ENCODE data around the gene GNB1.

DNA sequence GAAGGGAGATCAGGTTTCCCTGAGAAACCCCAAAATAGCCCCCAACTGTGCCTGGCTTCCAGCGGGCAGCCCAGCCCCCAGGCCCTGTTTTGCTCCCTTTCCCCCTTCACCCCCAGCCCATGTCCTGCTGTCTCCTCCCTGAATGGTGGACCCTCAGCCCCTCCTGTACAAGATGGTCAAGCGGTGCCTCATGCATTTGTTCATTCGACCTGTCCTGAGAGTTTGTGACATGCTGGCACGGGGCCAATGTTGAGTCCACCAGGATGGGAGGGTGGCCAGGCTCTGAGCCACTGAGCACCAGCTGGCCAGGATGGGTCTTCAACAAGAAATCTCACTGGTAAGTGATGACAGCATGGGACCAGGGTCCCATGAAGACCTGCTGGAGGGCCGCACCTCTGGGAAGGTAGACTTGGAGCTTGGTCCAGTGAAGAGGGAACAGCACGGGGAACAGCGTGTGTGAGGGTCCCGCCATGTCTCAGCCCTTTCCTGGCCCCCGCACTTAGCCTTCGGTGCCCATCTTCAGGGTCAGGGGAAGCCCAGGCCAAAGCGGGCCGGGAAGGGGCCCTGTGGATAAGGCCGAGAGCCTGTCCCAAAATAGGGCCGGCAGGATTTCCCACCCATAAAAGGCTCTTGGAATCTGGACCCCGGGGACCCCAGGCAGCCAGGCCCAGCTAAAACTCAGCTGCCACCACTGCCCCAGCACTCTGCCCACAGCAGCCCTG lies 24.2 kb upstream of the GNB1 start, which contains the start of gene CALML6:
- TF ChIP-seq, protein P1, sequence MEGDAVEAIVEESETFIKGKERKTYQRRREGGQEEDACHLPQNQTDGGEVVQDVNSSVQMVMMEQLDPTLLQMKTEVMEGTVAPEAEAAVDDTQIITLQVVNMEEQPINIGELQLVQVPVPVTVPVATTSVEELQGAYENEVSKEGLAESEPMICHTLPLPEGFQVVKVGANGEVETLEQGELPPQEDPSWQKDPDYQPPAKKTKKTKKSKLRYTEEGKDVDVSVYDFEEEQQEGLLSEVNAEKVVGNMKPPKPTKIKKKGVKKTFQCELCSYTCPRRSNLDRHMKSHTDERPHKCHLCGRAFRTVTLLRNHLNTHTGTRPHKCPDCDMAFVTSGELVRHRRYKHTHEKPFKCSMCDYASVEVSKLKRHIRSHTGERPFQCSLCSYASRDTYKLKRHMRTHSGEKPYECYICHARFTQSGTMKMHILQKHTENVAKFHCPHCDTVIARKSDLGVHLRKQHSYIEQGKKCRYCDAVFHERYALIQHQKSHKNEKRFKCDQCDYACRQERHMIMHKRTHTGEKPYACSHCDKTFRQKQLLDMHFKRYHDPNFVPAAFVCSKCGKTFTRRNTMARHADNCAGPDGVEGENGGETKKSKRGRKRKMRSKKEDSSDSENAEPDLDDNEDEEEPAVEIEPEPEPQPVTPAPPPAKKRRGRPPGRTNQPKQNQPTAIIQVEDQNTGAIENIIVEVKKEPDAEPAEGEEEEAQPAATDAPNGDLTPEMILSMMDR (IDR thresholded peaks at IDR 0.05) = no peak
- TF ChIP-seq, protein P2, sequence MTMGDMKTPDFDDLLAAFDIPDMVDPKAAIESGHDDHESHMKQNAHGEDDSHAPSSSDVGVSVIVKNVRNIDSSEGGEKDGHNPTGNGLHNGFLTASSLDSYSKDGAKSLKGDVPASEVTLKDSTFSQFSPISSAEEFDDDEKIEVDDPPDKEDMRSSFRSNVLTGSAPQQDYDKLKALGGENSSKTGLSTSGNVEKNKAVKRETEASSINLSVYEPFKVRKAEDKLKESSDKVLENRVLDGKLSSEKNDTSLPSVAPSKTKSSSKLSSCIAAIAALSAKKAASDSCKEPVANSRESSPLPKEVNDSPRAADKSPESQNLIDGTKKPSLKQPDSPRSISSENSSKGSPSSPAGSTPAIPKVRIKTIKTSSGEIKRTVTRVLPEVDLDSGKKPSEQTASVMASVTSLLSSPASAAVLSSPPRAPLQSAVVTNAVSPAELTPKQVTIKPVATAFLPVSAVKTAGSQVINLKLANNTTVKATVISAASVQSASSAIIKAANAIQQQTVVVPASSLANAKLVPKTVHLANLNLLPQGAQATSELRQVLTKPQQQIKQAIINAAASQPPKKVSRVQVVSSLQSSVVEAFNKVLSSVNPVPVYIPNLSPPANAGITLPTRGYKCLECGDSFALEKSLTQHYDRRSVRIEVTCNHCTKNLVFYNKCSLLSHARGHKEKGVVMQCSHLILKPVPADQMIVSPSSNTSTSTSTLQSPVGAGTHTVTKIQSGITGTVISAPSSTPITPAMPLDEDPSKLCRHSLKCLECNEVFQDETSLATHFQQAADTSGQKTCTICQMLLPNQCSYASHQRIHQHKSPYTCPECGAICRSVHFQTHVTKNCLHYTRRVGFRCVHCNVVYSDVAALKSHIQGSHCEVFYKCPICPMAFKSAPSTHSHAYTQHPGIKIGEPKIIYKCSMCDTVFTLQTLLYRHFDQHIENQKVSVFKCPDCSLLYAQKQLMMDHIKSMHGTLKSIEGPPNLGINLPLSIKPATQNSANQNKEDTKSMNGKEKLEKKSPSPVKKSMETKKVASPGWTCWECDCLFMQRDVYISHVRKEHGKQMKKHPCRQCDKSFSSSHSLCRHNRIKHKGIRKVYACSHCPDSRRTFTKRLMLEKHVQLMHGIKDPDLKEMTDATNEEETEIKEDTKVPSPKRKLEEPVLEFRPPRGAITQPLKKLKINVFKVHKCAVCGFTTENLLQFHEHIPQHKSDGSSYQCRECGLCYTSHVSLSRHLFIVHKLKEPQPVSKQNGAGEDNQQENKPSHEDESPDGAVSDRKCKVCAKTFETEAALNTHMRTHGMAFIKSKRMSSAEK (CRISPR knock-in tag; IDR thresholded peaks at IDR 0.05; ENCODE audit: borderline replicate concordance) = no peak
- TF ChIP-seq TEAD1 (CRISPR knock-in tag; IDR thresholded peaks at IDR 0.05) (no peak), NFATC4 (CRISPR knock-in tag; IDR thresholded peaks at IDR 0.05) (no peak), NFYB (CRISPR knock-in tag; conservative IDR thresholded peaks at IDR 0.05; ENCODE audit: low read depth) (no peak)
- TF ChIP-seq, protein P3, sequence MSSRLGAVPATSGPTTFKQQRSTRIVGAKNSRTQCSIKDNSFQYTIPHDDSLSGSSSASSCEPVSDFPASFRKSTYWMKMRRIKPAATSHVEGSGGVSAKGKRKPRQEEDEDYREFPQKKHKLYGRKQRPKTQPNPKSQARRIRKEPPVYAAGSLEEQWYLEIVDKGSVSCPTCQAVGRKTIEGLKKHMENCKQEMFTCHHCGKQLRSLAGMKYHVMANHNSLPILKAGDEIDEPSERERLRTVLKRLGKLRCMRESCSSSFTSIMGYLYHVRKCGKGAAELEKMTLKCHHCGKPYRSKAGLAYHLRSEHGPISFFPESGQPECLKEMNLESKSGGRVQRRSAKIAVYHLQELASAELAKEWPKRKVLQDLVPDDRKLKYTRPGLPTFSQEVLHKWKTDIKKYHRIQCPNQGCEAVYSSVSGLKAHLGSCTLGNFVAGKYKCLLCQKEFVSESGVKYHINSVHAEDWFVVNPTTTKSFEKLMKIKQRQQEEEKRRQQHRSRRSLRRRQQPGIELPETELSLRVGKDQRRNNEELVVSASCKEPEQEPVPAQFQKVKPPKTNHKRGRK (CRISPR knock-in tag; IDR thresholded peaks at IDR 0.05; ENCODE audit: borderline replicate concordance) = no peak
- TF ChIP-seq, protein P4, sequence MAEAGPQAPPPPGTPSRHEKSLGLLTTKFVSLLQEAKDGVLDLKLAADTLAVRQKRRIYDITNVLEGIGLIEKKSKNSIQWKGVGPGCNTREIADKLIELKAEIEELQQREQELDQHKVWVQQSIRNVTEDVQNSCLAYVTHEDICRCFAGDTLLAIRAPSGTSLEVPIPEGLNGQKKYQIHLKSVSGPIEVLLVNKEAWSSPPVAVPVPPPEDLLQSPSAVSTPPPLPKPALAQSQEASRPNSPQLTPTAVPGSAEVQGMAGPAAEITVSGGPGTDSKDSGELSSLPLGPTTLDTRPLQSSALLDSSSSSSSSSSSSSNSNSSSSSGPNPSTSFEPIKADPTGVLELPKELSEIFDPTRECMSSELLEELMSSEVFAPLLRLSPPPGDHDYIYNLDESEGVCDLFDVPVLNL (CRISPR knock-in tag; IDR thresholded peaks at IDR 0.05; ENCODE audit: borderline replicate concordance, low read depth) = no peak

Data from WTC11 (cell line).